SU-DHL-6 (cell line): Measurements from ENCODE around the gene CRKL.

Experiments used
- H2AFZ ChIP-seq: fragments of 200-600 bp; sonication (generic); 2 replicates; pipeline ENCODE4 v1.6.1; 2014; ENCODE audit warnings: low read depth, mild to moderate bottlenecking, moderate library complexity, mixed read lengths, antibody characterized with exemption, low read length; ENCODE audit not compliant: severe bottlenecking
- H3F3A ChIP-seq: fragments of 200-600 bp; shearing (Covaris generic); 2 replicates; pipeline ENCODE4 v1.6.0; 2016; ENCODE audit warnings: antibody characterized with exemption, mild to moderate bottlenecking; ENCODE audit not compliant: insufficient read depth
- H3K27ac ChIP-seq: fragments of 200-600 bp; sonication (generic); 2 replicates; pipeline ENCODE4 v1.5.1; 2016; ENCODE audit warnings: low read depth, mild to moderate bottlenecking, low read length, moderate library complexity, mixed read lengths
- H3K27me3 ChIP-seq: fragments of 200-600 bp; sonication (generic), shearing (Covaris generic); 2 replicates; pipeline ENCODE4 v1.6.0; 2014; ENCODE audit warnings: mild to moderate bottlenecking, low read length
- H3K36me3 ChIP-seq: fragments of 200-600 bp; sonication (generic); 2 replicates; pipeline ENCODE4 v1.6.1; 2014; ENCODE audit warnings: mild to moderate bottlenecking, low read length, mixed read lengths
- H3K4me2 ChIP-seq: fragments of 300-600, 200-600 bp; shearing (Covaris generic), sonication (generic); 2 replicates; pipeline ENCODE4 v1.6.0; 2014; ENCODE audit warnings: low read length, low read depth, mild to moderate bottlenecking; ENCODE audit not compliant: poor library complexity, severe bottlenecking
- H3K4me3 ChIP-seq: fragments of 200-600 bp; sonication (generic); 2 replicates; pipeline ENCODE4 v1.5.1; 2014; ENCODE audit warnings: antibody characterized with exemption, low read length, mild to moderate bottlenecking, mixed read lengths; ENCODE audit not compliant: insufficient read depth, poor library complexity, severe bottlenecking
- H3K79me2 ChIP-seq: fragments of 200-600 bp; sonication (generic); 2 replicates; pipeline ENCODE4 v1.6.1; 2014; ENCODE audit warnings: mild to moderate bottlenecking, low read length, moderate library complexity; ENCODE audit not compliant: insufficient read depth
- H3K9ac ChIP-seq: fragments of 200-600 bp; sonication (generic); 2 replicates; pipeline ENCODE4 v1.7.0; 2014; ENCODE audit warnings: mild to moderate bottlenecking, low read length
- H3K9me2 ChIP-seq: fragments of 200-600 bp; sonication (generic); replicated peaks from 2 replicates; pipeline ENCODE4 v1.6.1; 2014; ENCODE audit warnings: low read length; ENCODE audit not compliant: insufficient read depth
- H3K9me3 ChIP-seq: fragments of 200-600 bp; sonication (generic); 2 replicates; pipeline ENCODE4 v1.6.1; 2014; ENCODE audit warnings: low read length, mixed read lengths; ENCODE audit not compliant: insufficient read depth
- H4K20me1 ChIP-seq: fragments of 200-600 bp; sonication (generic); 2 replicates; pipeline ENCODE4 v1.6.1; 2014; ENCODE audit warnings: low read depth, mild to moderate bottlenecking, antibody characterized with exemption, low read length, moderate library complexity, mixed read lengths
- EZH2phosphoT487 ChIP-seq: fragments of 200-600 bp; sonication (generic), shearing (Covaris generic); conservative IDR thresholded peaks from 2 replicates; pipeline ENCODE4 v1.6.1; 2018; ENCODE audit warnings: mild to moderate bottlenecking, antibody characterized with exemption, low read length, moderate library complexity, mixed read lengths
- TF ChIP-seq, protein P1 (sequence below): fragments of 200-600 bp; sonication (generic); IDR thresholded peaks from one replicate; pipeline ENCODE4 v1.5.1; 2017; ENCODE audit warnings: antibody characterized with exemption, mild to moderate bottlenecking, low read length, moderate library complexity; ENCODE audit not compliant: insufficient read depth, poor library complexity, severe bottlenecking

CRKL gene

DNA sequence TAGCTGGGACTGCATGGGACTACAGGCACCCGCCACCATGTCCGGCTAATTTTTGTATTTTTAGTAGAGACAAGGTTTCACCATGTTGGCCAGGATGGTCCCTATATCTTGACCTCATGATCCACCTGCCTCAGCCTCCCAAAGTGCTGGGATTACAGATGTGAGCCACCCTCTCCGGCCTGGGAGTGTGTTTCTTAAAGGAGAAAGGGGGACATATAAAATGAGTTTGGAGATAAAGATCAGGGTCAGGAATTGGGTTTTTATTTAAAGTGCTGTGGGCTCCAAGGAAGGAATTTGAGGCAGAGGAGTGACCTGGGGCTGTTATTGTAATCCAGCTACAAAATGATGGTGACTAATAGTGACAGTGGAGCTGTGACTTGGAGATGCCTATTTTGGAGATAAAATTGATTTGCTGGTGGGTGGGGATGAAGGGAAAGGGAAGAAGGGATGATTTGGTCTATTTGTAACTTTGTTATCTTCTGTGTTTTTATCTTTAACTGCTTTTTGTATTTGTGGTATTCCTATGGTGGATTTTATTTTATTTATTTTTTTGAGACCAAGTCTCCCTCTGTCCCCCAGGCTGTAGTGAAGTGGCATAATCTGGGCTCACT lies 5.0 kb downstream of the CRKL start:
- no peak overlapping the region for H2AFZ ChIP-seq
- H3K9me2 ChIP-seq = no peaks in the 10 kb centered on the region
- no peak overlapping the region for H3K27ac ChIP-seq
- no peak for TF ChIP-seq EZH2phosphoT487
- TF ChIP-seq, protein P1, sequence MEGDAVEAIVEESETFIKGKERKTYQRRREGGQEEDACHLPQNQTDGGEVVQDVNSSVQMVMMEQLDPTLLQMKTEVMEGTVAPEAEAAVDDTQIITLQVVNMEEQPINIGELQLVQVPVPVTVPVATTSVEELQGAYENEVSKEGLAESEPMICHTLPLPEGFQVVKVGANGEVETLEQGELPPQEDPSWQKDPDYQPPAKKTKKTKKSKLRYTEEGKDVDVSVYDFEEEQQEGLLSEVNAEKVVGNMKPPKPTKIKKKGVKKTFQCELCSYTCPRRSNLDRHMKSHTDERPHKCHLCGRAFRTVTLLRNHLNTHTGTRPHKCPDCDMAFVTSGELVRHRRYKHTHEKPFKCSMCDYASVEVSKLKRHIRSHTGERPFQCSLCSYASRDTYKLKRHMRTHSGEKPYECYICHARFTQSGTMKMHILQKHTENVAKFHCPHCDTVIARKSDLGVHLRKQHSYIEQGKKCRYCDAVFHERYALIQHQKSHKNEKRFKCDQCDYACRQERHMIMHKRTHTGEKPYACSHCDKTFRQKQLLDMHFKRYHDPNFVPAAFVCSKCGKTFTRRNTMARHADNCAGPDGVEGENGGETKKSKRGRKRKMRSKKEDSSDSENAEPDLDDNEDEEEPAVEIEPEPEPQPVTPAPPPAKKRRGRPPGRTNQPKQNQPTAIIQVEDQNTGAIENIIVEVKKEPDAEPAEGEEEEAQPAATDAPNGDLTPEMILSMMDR = no peak
- no peaks in the 10 kb centered on the region for H3K36me3 ChIP-seq
- no peak overlapping the region for H3K4me3 ChIP-seq
- no peaks in the 10 kb centered on the region for H3K9me3 ChIP-seq
- no peak overlapping the region for H3K9ac ChIP-seq
- H3F3A ChIP-seq = peaks cover 15% of the 10 kb centered on the region; the same call in 1 of the 2 replicates
- H3K27me3 ChIP-seq = no peaks in the 10 kb centered on the region
- H4K20me1 ChIP-seq = peaks cover 6% of the 10 kb centered on the region; the same call in 1 of the 2 replicates
- peak overlapping the region; percentile 15 for H3K4me2 ChIP-seq
- peaks cover 96% of the 10 kb centered on the region for H3K79me2 ChIP-seq

DNA sequence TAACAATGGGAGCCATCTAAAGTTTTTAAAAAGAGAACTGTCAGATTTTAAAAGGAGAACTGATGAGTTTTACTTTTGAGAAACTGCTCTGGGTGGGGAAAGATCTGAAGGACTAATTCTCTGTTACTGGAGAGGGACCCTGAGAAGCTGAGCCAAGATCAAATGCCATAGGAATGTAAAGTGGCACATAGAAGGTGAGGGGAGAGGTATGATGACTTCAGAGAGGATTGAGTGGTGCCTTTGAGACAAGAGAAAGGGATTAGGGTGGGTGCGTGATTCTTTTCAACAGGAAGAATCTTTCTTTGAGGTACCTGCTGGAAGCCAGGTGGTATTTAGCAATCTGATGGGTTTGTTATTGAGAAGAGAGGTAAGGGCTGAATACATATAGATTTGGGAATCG lies 9.0 kb downstream of the CRKL start:
- Histone ChIP-seq H3K36me3 (no peaks in the 10 kb centered on the region), H3K27me3 (no peaks in the 10 kb centered on the region), H2AFZ (no peak overlapping the region), H3F3A (peaks cover 10% of the 10 kb centered on the region; the same call in 1 of the 2 replicates), H3K9me3 (no peaks in the 10 kb centered on the region), H3K4me3 (no peak overlapping the region), H3K79me2 (peaks cover 95% of the 10 kb centered on the region), H4K20me1 (no peaks in the 10 kb centered on the region), H3K9me2 (no peaks in the 10 kb centered on the region), H3K27ac (no peak overlapping the region), H3K4me2 (peak overlapping the region; percentile 25), H3K9ac (no peak overlapping the region)
- TF ChIP-seq EZH2phosphoT487 = no peak
- TF ChIP-seq, protein P1 = no peak

DNA sequence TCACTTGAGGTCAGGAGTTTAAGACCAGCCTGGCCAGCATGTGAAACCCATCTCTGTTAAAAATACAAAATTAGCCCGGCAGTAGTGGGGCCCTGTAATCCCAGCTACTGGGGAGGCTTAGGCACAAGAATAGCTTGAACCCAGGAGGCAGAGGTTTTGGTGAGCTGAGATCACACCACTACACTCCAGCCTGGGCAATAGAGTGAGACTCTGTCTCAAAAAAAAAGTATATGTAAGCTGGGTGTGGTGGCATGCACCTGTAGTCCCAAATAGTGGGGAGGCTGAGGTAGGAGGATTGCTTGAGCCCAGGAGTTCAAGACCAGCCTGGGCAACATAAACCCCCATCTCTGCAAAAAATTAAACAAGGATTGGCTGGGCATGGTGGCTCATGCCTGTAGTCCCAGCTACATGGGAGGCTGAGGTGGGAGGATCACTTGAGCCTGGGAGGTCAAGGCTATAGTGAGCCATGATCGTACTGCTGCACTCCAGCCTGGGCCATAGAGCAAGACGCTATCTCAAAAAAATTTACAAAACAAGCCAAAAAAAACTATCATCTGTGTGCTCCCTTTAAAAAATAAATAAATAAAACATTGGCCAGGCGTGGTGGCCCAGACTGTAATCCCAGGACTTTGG lies 10.8 kb downstream of the CRKL start:
- H3K79me2 ChIP-seq = peaks cover 92% of the 10 kb centered on the region
- H2AFZ ChIP-seq = no peak overlapping the region
- TF ChIP-seq EZH2phosphoT487 = no peak
- TF ChIP-seq, protein P1 = no peak
- H3K27me3 ChIP-seq = no peaks in the 10 kb centered on the region
- H4K20me1 ChIP-seq = no peaks in the 10 kb centered on the region
- peaks cover 10% of the 10 kb centered on the region; the same call in 1 of the 2 replicates for H3F3A ChIP-seq
- H3K9me2 ChIP-seq = no peaks in the 10 kb centered on the region
- no peak overlapping the region for H3K4me2 ChIP-seq
- H3K4me3 ChIP-seq = no peak overlapping the region
- H3K27ac ChIP-seq = no peak overlapping the region
- H3K36me3 ChIP-seq = no peaks in the 10 kb centered on the region
- no peaks in the 10 kb centered on the region for H3K9me3 ChIP-seq
- H3K9ac ChIP-seq = no peak overlapping the region
